ENCODE results near the gene PLXNA4. TPM values are rescaled to one million over a fixed set of nuclear protein-coding genes. Genes with fewer than 3 reads are reported as not detected.

The PLXNA4 gene
- total RNA-seq, 2 donors from 2014 or later = 2.1 to 8.2 TPM

GRCh38 chr7:132187391-132187790 lies 388.9 kb downstream of the PLXNA4 start:
- H3K27me3 ChIP-seq = no peaks in the 10 kb centered on the region
- 90 to 92% methylated on average over 6 of the region's 6 CpGs for WGBS, 2 donors
- no peak overlapping the region for H3K27ac ChIP-seq
- H3K36me3 ChIP-seq (replicated peaks in 1 of 2; ENCODE audit: insufficient read depth in 1 of 2, low read depth in 2 of 2) = no peaks in the 10 kb centered on the region
- ATAC-seq (no peak), DNase-seq (no peak)
- intact Hi-C loops (cut with DNase I) = no loop called here
- no peaks in the 10 kb centered on the region for H3K4me1 ChIP-seq
- H3K9me3 ChIP-seq = peaks cover 0 to 15% (median 0%) of the 10 kb centered on the region in 3 donors
- H3K4me3 ChIP-seq = no peak overlapping the region
- TF ChIP-seq, protein P1, sequence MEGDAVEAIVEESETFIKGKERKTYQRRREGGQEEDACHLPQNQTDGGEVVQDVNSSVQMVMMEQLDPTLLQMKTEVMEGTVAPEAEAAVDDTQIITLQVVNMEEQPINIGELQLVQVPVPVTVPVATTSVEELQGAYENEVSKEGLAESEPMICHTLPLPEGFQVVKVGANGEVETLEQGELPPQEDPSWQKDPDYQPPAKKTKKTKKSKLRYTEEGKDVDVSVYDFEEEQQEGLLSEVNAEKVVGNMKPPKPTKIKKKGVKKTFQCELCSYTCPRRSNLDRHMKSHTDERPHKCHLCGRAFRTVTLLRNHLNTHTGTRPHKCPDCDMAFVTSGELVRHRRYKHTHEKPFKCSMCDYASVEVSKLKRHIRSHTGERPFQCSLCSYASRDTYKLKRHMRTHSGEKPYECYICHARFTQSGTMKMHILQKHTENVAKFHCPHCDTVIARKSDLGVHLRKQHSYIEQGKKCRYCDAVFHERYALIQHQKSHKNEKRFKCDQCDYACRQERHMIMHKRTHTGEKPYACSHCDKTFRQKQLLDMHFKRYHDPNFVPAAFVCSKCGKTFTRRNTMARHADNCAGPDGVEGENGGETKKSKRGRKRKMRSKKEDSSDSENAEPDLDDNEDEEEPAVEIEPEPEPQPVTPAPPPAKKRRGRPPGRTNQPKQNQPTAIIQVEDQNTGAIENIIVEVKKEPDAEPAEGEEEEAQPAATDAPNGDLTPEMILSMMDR (IDR thresholded peaks at IDR 0.05) = no peak
- TF ChIP-seq POLR2A (IDR thresholded peaks at IDR 0.05) = no peak

DNA sequence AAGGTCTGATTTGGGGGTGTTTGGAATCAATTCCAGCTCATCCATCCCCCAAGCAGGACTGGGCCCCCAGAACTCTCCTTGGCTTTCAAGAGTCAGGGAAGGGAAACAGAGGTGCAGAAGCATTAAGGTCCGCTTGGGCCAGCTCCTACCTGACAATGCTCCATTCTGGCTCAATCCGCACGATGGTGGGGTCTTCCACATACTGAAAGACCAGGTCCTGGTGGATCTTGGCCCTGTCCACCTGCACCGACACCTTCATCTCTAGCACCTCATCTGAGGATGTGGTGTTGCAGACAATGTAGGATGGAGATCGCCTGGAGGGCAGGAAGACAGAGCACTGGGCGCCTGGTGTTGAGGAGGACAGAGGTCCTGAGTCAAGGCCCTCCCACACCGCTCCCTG lies 391.1 kb downstream of the PLXNA4 start:
- Histone ChIP-seq H3K4me1 (no peaks in the 10 kb centered on the region), H3K36me3 (replicated peaks in 1 of 2; ENCODE audit: insufficient read depth in 1 of 2, low read depth in 2 of 2) (no peaks in the 10 kb centered on the region), H3K27me3 (no peaks in the 10 kb centered on the region), H3K4me3 (no peak overlapping the region), H3K27ac (no peak overlapping the region), H3K9me3 (peaks cover 0 to 15% (median 0%) of the 10 kb centered on the region in 3 donors)
- 93 to 94% methylated on average over 6 to 7 of the region's 7 CpGs for WGBS, 2 donors
- no peak for DNase-seq
- intact Hi-C loops (cut with DNase I) = no loop called here
- TF ChIP-seq POLR2A (IDR thresholded peaks at IDR 0.05) = no peak
- TF ChIP-seq, protein P1 (IDR thresholded peaks at IDR 0.05) = no peak
- no peak for ATAC-seq

GRCh38 chr7:132183781-132184380 lies 392.4 kb downstream of the PLXNA4 start:
- WGBS, 2 donors = 70 to 72% methylated on average over 7 to 8 of the region's 8 CpGs
- DNase-seq = no peak
- Histone ChIP-seq H3K27me3 (no peaks in the 10 kb centered on the region), H3K4me1 (no peaks in the 10 kb centered on the region), H3K4me3 (no peak overlapping the region), H3K27ac (no peak overlapping the region), H3K9me3 (peaks cover 0 to 15% (median 0%) of the 10 kb centered on the region in 3 donors), H3K36me3 (replicated peaks in 1 of 2; ENCODE audit: insufficient read depth in 1 of 2, low read depth in 2 of 2) (no peaks in the 10 kb centered on the region)
- TF ChIP-seq POLR2A (IDR thresholded peaks at IDR 0.05) = no peak
- TF ChIP-seq, protein P1 (IDR thresholded peaks at IDR 0.05) = no peak
- ATAC-seq = no peak
- intact Hi-C loops (cut with DNase I) = no loop called here

GRCh38 chr7:132182992-132183391 lies 393.3 kb downstream of the PLXNA4 start:
- Histone ChIP-seq H3K27me3 (no peaks in the 10 kb centered on the region), H3K4me3 (no peak overlapping the region), H3K36me3 (replicated peaks in 1 of 2; ENCODE audit: insufficient read depth in 1 of 2, low read depth in 2 of 2) (no peaks in the 10 kb centered on the region), H3K27ac (no peak overlapping the region), H3K4me1 (no peaks in the 10 kb centered on the region), H3K9me3 (peaks cover 0 to 15% (median 0%) of the 10 kb centered on the region in 3 donors)
- intact Hi-C loops (cut with DNase I) = no loop called here
- ATAC-seq (no peak), DNase-seq (no peak)
- 87 to 92% methylated on average over 6 of the region's 6 CpGs for WGBS, 2 donors
- TF ChIP-seq, protein P1 (IDR thresholded peaks at IDR 0.05) = no peak
- TF ChIP-seq POLR2A (IDR thresholded peaks at IDR 0.05) = no peak

Measured in body of pancreas (tissue), 4 donors.